GM18907 (cell line): Measurements from ENCODE around the gene PDE7B.
"Not testable (repeated sequence)": the region's sequence is repeated elsewhere in the genome, so short reads cannot be mapped to it uniquely, and the experiment has no call there.

Experiments
- ATAC-seq: cut with Tn5 transposase; IDR thresholded peaks from one replicate; pipeline ENCODE4 v1.9.1; 2021; ENCODE audit warnings: mild to moderate bottlenecking, moderate library complexity; ENCODE audit not compliant: unreplicated experiment

The PDE7B gene

GRCh38 chr6:135842618-135843392 lies 8.7 kb upstream of the PDE7B start:
- no peak for ATAC-seq

GRCh38 chr6:135850882-135851281 lies 619 bp upstream of the PDE7B start:
- no peak for ATAC-seq

GRCh38 chr6:135852746-135853145 lies 1.2 kb downstream of the PDE7B start:
- ATAC-seq, result no peak

GRCh38 chr6:135853227-135853626 lies 1.7 kb downstream of the PDE7B start:
- no peak for ATAC-seq

GRCh38 chr6:135853986-135854385 lies 2.5 kb downstream of the PDE7B start:
- no peak for ATAC-seq

- no peak for ATAC-seq
These were observed 3.3 kb downstream of the PDE7B start for GRCh38 chr6:135854799-135855198.

- ATAC-seq, result no peak
These were observed 7.4 kb downstream of the PDE7B start for GRCh38 chr6:135858931-135859330.

- ATAC-seq, result no peak
These were observed 8.9 kb downstream of the PDE7B start for GRCh38 chr6:135860361-135860760.

GRCh38 chr6:135861189-135861588 lies 9.7 kb downstream of the PDE7B start:
- ATAC-seq, result peak; percentile 73

GRCh38 chr6:135864929-135865328 lies 13.4 kb downstream of the PDE7B start:
- not testable (repeated sequence) for ATAC-seq

GRCh38 chr6:135866445-135867123 lies 15.1 kb downstream of the PDE7B start:
- no peak for ATAC-seq

- no peak for ATAC-seq
These were observed 15.8 kb downstream of the PDE7B start for GRCh38 chr6:135867332-135867731.

- no peak for ATAC-seq
These were observed 18.4 kb downstream of the PDE7B start for GRCh38 chr6:135869857-135870256.

GRCh38 chr6:135870722-135871121 lies 19.2 kb downstream of the PDE7B start:
- ATAC-seq, result no peak

- ATAC-seq, result no peak
These were observed 19.8 kb downstream of the PDE7B start for GRCh38 chr6:135871296-135871695.

GRCh38 chr6:135871878-135872277 lies 20.4 kb downstream of the PDE7B start:
- no peak for ATAC-seq

GRCh38 chr6:135875446-135875845 lies 23.9 kb downstream of the PDE7B start:
- no peak for ATAC-seq

- ATAC-seq, result no peak
These were observed 24.6 kb downstream of the PDE7B start for GRCh38 chr6:135876058-135876457.

GRCh38 chr6:135877666-135878065 lies 26.2 kb downstream of the PDE7B start:
- ATAC-seq, result no peak

- ATAC-seq, result peak; percentile 96
These were observed 28.8 kb downstream of the PDE7B start for GRCh38 chr6:135880066-135880972.

GRCh38 chr6:135883045-135883444 lies 31.5 kb downstream of the PDE7B start:
- ATAC-seq, result no peak
